Measurements from ENCODE around the gene PRPF18.

- TF ChIP-seq, protein P1, sequence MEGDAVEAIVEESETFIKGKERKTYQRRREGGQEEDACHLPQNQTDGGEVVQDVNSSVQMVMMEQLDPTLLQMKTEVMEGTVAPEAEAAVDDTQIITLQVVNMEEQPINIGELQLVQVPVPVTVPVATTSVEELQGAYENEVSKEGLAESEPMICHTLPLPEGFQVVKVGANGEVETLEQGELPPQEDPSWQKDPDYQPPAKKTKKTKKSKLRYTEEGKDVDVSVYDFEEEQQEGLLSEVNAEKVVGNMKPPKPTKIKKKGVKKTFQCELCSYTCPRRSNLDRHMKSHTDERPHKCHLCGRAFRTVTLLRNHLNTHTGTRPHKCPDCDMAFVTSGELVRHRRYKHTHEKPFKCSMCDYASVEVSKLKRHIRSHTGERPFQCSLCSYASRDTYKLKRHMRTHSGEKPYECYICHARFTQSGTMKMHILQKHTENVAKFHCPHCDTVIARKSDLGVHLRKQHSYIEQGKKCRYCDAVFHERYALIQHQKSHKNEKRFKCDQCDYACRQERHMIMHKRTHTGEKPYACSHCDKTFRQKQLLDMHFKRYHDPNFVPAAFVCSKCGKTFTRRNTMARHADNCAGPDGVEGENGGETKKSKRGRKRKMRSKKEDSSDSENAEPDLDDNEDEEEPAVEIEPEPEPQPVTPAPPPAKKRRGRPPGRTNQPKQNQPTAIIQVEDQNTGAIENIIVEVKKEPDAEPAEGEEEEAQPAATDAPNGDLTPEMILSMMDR (IDR thresholded peaks at IDR 0.05; ENCODE audit: insufficient read depth, low read depth, low read length): no peak
- no peak for TF ChIP-seq EZH2 (IDR thresholded peaks at IDR 0.05; ENCODE audit: insufficient read depth, low read length)
Measured at GRCh38 chr10:13633689-13634088, 46.9 kb downstream of the PRPF18 start.

Data from astrocyte (in vitro differentiated cells and primary cell).